Fibroblast of pulmonary artery (primary cell): Measurements from ENCODE around the gene GBF1.
A peak's percentile ranks its signal among the peaks of the same experiment; 100 is the strongest.

Source experiments
- DNase-seq: peaks from one replicate; pipeline ENCODE4 v3.0.0-alpha.2; 2010; ENCODE audit warnings: low read depth
- H3K4me3 ChIP-seq: replicated peaks from 2 replicates; pipeline ENCODE4 v1.5.1; 2011; ENCODE audit warnings: low read depth, mild to moderate bottlenecking, control low read depth, low read length, moderate library complexity
- TF ChIP-seq, protein P1 (sequence below): IDR thresholded peaks from 2 replicates; pipeline ENCODE4 v1.5.1; 2011; ENCODE audit warnings: mild to moderate bottlenecking, control low read depth, low read length, inconsistent platforms; ENCODE audit errors: missing control alignments

GBF1 gene

DNA sequence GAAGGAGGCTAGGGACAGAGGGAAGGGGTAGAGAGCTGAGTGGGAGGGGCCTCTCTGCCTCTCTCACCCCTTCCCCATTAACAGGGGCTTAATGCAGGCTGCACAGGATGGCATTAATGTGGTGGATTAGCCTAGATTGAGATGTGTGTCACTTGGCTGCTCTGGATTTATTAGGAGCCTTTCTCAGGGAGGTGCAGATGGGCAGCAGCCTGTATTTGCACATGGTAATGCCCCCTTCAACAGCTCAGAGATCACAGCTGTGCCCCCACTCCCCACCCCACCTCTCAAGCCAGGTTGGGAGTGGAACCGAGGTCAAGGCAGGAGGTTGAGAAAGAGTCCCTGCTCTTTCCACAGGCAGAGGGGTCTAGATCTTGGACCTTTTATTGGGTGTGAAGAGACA, 11.3 kb upstream of the GBF1 start:
- no peak overlapping the region for H3K4me3 ChIP-seq
- no peak for DNase-seq
- TF ChIP-seq, protein P1, sequence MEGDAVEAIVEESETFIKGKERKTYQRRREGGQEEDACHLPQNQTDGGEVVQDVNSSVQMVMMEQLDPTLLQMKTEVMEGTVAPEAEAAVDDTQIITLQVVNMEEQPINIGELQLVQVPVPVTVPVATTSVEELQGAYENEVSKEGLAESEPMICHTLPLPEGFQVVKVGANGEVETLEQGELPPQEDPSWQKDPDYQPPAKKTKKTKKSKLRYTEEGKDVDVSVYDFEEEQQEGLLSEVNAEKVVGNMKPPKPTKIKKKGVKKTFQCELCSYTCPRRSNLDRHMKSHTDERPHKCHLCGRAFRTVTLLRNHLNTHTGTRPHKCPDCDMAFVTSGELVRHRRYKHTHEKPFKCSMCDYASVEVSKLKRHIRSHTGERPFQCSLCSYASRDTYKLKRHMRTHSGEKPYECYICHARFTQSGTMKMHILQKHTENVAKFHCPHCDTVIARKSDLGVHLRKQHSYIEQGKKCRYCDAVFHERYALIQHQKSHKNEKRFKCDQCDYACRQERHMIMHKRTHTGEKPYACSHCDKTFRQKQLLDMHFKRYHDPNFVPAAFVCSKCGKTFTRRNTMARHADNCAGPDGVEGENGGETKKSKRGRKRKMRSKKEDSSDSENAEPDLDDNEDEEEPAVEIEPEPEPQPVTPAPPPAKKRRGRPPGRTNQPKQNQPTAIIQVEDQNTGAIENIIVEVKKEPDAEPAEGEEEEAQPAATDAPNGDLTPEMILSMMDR: no peak

DNA sequence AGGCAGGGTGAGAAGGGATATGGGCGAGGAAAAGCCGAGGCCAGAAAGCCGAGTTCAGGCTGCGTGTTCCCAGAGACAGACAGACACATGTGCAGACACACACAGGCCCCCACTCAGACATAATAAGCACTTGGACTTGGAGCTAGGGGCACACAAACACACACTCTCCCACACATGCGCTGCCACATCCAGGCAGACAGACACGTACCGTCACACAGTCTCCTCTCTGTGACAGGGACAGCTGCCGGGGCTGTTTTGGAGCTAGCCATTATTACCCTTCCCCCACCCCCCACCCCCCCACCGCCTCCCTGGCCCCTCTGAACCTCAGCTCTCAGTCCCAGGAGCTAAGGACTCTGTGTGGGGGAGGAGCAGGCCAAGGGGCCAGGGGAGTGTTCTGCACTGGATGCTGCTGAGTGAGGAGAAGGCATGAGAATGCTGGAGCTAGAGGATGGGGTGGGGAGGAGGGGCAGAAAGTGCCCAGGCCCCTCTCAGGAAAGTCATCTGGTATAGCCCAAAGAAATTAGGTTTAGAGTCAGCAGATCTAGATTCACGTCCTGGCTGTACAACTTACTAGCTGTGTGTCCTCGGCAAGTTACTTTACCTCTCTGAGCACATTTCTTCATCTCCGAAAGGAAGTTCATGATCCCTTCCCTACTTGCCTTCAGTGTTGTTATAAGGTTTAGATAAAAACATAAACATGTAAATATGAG, 10.3 kb upstream of the GBF1 start:
- TF ChIP-seq, protein P1: no peak
- no peak overlapping the region for H3K4me3 ChIP-seq
- no peak for DNase-seq

DNA sequence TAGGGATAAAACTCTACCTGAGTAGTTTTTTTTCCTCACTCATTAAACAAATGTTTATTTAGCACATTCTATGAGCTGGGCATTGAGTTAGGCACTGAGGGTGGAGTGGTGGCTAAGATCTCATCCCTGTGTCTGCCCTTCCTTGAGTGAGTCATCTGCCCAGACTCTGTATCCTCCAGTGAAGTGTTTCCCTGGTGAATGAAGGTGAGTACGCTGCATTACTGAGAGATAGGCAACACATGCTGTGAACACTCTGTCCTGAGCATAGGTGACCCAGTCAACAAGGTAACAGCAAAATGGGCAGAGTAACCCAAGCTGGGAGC, 9.8 kb upstream of the GBF1 start:
- TF ChIP-seq, protein P1: no peak
- DNase-seq: no peak
- H3K4me3 ChIP-seq: no peak overlapping the region

DNA sequence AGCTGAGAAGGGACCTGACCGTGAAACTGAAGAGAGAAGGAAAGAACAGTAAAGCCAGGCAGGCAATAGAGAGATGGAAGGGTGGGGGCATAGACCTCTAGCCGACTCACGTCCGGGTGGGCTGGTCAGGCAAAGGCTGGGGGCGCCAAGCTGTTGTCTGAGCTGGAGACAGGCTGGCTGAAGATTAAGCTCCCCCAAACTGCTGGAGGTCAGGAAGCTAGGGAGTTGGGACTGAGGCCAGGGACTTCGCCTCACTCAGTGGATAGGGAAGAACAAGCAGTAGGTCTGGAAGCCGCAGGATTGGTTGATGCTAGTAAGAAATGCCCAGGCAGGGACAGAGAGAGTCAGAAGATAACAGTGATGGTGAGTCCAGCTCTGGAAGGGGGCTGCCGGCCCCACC, 9.3 kb upstream of the GBF1 start:
- TF ChIP-seq, protein P1: no peak
- no peak overlapping the region for H3K4me3 ChIP-seq
- DNase-seq: no peak

DNA sequence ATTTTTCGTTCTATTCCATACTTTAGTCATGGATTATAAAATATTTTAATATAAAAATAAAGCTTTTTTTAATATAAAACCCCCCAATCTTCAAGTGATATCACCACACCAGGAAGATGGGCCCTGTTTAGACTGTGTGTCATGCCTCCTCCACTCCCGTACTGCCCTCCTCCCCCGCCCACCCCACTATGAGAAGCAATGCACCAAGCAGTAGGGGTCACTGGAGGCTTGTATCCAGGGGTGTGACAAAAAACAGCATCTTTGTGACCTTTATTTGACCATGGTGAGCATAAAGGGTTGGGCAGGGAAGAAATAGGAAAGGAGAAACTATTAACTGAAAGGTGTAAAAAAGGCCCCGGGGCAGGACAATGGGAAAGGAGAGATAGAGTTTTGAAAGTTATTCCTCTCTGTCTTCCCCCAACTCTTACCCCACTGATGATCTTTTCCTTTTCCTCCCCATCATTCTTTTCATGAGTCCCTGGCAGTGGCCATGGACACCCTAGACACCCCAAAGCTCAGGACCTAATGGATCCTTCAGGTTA, 7.5 kb upstream of the GBF1 start:
- no peak for DNase-seq
- H3K4me3 ChIP-seq: no peak overlapping the region
- TF ChIP-seq, protein P1: no peak

DNA sequence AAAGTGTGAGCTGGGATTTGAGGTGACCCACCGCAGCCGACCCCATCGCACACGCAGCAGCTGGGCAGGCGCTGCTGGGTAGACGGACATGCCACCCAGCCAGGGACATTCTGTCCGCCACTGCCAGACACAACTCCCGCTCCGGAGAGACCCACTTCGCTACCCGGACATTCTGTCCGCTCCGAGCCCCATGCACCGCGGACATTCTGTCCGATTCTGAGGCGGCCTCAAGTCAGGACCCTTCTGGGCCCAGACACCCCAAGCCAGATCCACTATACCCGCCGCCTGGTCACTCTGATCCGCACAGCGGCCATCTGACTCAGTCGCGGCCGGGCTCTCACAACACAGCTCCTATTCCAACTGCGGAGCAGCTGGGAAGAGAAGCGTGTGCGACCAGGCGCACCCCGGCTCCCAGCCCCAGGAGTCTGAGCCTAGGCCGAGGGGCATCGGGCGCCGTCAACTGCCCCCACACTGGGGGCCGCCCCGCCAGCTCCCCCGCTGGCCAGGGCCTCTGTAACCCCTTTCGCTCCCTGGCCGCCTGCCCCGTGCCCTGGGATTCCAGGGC, 4.8 kb upstream of the GBF1 start:
- no peak for DNase-seq
- TF ChIP-seq, protein P1: no peak
- H3K4me3 ChIP-seq: peak overlapping the region; percentile 67

DNA sequence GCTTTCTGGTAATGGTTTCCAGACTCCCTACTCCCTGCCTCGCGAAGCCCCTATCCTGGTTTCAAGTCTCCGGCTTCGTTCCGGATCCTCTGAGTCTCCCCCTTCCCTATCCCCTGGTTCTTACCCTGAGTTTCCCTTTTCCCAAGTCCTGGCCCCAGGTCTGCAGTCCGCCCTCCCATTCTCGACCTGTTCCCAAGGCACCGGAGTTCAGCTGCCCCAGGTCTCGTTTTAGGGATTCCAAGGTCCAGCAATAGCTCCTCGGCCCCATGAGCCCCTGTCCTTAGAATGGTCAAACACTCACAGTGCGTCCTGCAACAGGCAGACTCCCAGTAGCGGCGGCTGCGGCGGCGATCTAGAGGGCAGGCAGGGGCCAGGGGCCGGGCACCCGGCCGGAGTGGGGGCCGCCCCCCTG, 4.3 kb upstream of the GBF1 start:
- TF ChIP-seq, protein P1: no peak
- peak overlapping the region; percentile 67 for H3K4me3 ChIP-seq
- DNase-seq: no peak
